Muscle of arm (tissue), 12 donors: ENCODE results near the gene PGGHG. TPM values are rescaled to one million over a fixed set of nuclear protein-coding genes. Genes with fewer than 3 reads are reported as not detected.
"Not testable (repeated sequence)": the region's sequence is repeated elsewhere in the genome, so short reads cannot be mapped to it uniquely, and the experiment has no call there.

Experiments
- DNase-seq: peaks from one replicate; pipeline ENCODE4 v3.0.0-alpha.2; 2013
- polyA plus RNA-seq, 12 donors: library from polyadenylated mRNA; unstranded; fragments of 120-200 nt; gene quantifications; one replicate each; pipeline ENCODE4 v1.2.1, GENCODE V29; 2013; ENCODE audit not compliant: insufficient read length in 12 of 12

PGGHG gene
- polyA plus RNA-seq, 12 donors = 5.6 to 14.9 (median 9.0) TPM; not detected in 1

- DNase-seq = not testable (repeated sequence)
Observed at GRCh38 chr11:268716-269145, 20.2 kb upstream of the PGGHG start.

DNA sequence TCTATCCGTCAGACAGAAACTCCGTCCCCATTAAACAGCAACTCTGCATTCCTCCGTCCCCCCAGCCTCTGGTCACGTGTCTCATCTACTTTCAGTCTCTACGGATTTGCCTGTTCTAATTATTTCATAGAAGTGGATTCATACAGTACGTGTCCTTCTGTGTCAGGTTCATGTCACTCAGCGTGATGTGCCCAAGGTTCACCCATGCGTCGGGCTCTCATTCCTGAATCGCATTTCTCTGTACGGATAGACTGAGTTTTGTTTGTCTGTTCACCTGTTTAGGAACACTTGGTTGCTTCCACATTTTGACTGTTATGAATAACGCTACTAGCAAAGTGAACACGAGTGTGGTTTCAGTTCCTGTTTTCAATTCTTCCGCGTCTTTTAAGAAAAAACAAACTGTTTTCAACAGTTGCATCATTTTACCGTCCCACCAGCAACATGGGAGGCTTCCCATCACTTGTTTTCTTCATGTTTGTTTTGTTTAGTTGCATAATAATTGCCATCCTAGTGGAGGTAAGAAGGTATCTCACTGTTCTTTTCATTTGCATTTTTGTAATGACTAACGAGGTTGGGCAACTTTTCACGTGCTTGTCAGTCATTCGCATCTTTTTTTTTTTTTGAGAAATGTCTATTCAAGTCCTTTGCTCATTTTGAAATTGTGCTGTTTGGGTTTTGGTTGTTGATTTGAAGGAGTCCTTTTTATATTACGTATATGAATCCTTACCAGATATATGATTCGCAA lies 19.6 kb upstream of the PGGHG start:
- no peak for DNase-seq

DNA sequence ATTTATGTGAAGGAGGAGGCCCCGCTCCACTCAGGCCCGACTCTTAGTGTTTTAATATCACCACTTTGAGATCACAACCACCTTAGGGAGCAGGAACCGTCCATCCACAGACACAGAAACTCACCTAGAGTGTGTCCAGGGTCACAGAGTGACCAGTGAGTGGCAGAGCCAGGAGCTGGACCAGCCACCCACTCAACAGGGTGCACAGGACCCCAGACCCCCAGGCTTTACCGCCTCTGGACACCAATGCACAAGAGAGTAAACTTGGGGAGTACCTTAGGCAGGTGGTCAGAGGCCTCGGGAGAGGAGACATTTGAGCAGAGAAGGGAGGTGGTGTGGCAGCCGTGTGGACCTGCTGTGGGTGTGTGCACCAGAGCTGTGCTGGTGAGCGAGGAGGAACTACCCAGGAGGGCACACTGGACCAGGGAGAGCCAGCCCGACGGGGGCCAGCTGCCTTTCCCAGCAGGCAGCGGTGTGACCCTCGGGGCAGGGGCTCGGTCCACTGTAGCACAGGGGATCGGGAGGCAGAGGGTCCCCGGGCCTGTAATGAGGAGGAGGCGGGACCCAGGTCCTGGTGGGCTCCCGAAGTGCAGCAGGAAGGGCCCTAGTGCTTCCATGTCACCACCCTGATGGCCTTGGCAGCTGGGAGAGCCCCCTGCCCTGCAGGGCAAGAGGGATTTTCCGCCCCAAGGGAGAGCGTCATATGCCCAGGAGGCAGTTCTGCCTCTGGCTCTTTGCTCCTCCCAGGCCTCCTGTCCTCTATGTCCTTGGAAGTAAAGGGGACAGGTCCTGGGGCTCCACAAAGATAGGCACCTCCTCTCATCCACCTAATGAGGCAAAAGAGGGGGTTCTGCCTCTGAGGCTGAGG lies 18.2 kb upstream of the PGGHG start:
- DNase-seq = no peak

GRCh38 chr11:271319-271715 lies 17.6 kb upstream of the PGGHG start:
- DNase-seq = no peak

DNA sequence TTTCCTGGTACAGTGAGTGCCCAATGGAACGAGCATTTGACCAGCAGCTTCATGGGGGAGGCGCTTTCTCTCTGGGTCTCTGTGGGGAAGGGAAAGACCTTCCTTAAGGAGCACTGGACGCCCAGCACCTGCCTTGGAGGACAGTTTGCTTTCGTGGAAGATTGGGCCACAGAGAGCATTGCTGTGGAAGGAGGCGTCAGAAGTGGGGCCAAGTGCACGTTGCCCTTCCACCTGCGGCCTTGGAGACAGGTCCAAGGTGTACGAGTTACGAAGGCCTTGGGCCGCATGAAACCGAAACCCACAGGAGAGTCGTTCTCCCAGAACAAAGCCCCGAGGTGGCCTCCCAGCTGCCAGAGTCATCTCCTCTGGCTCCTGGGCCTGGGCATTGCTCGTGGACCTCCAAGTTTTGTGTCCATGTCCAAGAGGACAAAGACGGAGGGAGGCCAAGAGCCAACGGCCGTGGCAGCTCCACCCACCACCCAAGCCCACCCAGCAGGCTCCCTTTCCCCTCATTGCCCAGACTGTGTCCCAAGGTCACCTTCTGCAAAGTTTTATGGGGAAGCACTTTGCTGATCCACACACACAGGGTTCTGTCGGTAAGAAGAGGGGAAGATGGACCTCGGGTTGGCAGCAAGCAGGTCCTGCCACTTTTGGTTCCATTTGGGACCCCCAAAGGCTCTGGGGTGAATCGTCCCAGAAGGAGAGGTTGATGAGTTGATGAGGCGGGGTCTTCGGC lies 16.6 kb upstream of the PGGHG start:
- no peak for DNase-seq

GRCh38 chr11:272931-273198 lies 16.1 kb upstream of the PGGHG start:
- DNase-seq = no peak

DNA sequence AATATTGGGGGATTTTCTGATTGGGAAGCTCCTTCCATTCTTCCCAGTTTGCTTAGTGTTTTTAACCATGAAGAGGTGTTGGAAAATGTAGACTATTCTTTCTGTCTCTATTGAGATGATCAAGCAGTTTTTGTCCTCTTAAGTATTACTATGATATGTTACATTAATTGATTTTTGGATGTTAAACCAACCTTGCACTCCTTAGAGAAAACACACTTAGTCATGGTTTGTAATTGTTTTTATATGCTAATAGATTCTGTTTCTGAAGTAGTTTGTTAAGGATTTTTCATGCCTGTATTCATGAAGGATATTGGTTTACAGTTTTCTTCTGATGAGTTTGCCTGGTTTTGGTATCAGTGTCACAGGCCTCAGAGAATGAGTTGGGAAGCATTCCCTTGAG lies 12.7 kb upstream of the PGGHG start:
- DNase-seq = no peak

DNA sequence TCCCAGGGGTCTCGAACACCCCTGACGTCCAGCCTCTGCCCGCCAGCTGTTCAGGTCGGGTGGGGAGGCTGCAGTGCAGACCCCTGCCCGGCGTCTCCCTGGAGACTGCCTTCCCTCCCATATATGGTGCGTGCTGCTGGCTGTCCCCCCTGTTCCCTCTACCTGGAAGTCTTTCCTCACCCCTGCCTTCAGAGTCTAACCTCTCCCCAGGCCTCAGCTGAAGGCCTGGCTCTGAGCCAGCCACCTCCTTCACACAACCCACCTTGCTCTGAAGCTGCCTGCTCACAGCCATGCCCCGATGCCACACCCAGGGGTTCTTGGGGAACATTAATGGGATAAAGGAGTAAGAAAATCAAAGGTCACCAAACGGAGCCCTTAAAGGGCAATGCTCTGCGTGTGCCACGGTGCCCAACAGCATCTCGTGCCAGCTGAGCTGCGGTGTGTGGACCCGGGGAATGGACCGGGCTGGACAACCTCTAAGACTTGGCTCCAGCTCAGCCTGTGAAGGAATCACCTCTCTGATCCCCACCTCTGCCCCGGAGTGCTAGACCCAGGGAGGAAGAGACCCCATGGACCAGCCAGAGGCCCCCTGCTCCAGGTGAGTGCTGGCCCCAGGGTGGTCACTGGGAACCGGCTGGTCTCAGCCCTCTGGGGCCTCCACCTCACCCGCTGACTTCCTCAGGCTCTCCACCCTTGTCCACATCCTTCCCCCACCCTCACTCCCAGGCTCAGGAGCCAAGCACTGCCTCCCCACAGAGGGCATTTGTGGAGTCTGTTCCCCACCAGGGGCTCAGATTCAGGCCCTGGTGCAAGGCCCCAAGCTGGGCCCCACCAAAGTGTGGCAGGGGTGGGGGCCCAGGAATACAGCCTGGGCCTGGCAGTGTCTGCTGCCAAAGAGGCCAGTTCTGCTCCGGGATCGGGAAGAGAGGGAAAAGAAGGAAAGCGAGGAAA lies 10.7 kb upstream of the PGGHG start, which contains the start of gene NLRP6:
TSS of gene NLRP6 (plus strand) at position 407 of the 951 bp plus-strand sequence. CDS start at position 570, 163 bp downstream.
- no peak for DNase-seq

DNA sequence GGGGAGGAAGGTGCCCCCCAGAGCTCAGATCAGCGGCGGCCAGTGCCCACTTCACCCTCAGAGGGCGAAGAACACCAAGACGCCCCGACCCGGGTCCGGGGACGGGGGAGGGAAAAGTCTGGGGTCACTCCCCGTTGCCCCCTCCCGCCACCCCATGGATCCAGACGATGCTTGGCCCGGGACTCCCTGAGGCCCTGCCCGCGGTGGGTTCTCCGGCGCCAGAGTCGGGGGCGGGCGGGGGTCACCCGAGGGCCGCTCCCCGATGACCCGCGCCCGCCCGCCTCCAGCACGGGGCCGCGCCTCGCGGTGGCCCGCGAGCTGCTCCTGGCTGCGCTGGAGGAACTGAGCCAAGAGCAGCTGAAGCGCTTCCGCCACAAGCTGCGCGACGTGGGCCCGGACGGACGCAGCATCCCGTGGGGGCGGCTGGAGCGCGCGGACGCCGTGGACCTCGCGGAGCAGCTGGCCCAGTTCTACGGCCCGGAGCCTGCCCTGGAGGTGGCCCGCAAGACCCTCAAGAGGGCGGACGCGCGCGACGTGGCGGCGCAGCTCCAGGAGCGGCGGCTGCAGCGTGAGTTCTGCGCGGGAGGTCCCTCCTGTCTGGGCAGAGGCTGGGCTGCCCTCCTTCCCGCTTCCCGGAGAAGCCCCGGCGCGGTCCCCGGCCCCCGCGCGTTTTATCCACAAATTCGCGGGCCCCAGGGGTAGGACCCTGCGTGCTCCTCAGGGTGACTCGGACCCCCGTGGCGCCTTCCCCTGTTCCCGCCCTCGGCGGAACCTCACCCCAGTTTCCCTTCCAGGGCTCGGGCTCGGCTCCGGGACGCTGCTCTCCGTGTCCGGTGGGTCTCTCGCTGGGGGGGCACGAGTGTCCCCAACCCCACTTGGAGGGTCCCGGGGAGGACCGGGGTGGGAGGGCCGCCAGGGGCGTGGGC lies 9.6 kb upstream of the PGGHG start:
- DNase-seq = no peak

- no peak for DNase-seq
Observed at GRCh38 chr11:279966-280705, 8.8 kb upstream of the PGGHG start.

GRCh38 chr11:280706-281485 lies 8.0 kb upstream of the PGGHG start:
- DNase-seq = no peak

DNA sequence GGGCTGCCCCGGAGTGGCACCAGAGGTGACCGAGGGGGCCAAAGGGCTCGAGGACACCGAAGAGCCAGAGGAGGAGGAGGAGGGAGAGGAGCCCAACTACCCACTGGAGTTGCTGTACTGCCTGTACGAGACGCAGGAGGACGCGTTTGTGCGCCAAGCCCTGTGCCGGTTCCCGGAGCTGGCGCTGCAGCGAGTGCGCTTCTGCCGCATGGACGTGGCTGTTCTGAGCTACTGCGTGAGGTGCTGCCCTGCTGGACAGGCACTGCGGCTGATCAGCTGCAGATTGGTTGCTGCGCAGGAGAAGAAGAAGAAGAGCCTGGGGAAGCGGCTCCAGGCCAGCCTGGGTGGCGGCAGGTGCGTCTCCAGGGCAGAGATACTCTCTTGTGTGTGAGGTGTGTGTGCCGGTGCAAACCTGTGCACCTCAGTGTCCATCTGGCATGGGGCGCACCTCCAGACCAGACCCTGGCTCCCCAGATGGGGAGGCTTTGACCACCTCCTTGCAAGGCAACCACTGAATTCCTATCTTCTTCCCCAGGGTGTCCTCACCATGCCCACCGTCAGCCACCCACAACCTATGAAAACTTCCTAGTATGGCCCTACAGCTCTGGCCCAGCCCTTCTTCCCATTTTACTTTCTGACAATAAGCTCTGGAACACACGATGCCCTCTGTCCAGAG lies 7.3 kb upstream of the PGGHG start:
- no peak for DNase-seq

- no peak for DNase-seq
Observed at GRCh38 chr11:282171-282570, 6.8 kb upstream of the PGGHG start.

DNA sequence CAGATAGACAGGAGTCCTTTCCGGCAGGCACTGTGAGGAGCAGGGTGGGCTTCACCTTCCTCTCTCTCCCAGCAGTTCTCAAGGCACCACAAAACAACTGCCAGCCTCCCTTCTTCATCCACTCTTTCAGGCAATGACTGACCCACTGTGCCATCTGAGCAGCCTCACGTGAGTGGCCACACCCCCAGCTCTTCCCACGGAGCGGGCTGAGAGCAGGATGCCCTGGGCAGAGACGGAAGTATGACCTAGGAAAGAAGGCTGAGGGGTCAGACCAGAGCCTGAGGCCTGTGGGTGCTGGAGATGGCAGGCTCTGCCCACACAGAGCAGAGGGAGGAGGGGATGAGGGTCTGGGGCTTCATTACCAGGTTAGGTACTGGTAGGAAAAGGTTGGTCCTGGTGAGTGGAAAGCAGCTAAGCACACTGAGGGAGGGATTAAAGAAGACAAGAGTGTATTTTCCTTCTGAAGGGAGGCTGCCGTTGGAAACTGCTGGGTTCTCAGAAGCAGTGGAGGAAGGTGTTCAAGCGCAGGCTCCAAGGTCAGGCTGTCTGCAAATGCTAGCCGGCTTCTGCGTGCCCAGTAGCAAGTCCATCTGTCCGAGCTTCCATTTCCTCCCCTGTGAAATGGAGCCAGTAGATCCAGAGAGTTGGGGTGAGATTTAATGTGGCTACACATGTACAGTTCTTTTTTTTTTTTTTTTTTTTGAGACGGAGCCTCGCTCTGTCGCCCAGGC lies 6.1 kb upstream of the PGGHG start:
- no peak for DNase-seq

GRCh38 chr11:283405-284104 lies 5.4 kb upstream of the PGGHG start:
- DNase-seq = no peak
